ENCODE data around the gene CHCHD6. TPM values are rescaled to one million over a fixed set of nuclear protein-coding genes. Genes with fewer than 3 reads are reported as not detected.

The CHCHD6 gene
- polyA plus RNA-seq, 2 donors, result 7.0 to 11.9 TPM

DNA sequence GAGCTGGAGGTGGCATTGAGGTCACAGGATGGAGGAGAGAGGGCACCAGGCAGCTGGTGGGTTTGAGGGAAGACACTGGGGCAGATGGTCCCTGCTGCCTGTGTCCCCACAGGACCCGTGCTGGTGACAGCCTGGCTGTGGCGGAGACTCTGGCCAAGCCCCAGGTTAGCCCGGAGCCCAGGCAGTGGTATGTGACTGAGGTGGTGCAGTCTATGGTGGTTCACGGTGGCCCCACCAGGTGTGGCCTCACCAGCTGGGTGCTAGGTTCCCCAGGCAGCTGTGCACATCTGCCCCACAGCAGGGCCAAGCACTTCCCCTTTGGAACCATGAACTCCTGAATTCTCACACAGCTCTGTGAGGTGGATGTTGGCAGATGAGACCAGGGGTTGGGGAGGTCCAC lies 294.3 kb downstream of the CHCHD6 start:
- no peaks in the 10 kb centered on the region for H3K9me3 ChIP-seq (ENCODE audit: control insufficient read depth in 2 of 2, insufficient read depth in 1 of 2, low read depth in 1 of 2, low read length in 1 of 2)
- peaks cover 22 to 49% of the 10 kb centered on the region in 2 donors for H3K4me1 ChIP-seq (ENCODE audit: control insufficient read depth in 2 of 2, insufficient read depth in 2 of 2, low read length in 1 of 2)
- H3K27ac ChIP-seq (ENCODE audit: low read depth in 2 of 2, low read length in 1 of 2), result no peak overlapping the region
- H3K4me3 ChIP-seq (ENCODE audit: low read depth in 1 of 2, low read length in 2 of 2), result no peak overlapping the region
- peaks cover 0 to 3% of the 10 kb centered on the region in 2 donors for H3K36me3 ChIP-seq (ENCODE audit: control insufficient read depth in 2 of 2, insufficient read depth in 2 of 2, low read length in 1 of 2)
- no peaks in the 10 kb centered on the region for H3K27me3 ChIP-seq (ENCODE audit: control insufficient read depth in 1 of 2, insufficient read depth in 2 of 2, low read length in 2 of 2)
- WGBS, 2 donors, result 74 to 78% methylated on average over 4 of the region's 4 CpGs

DNA sequence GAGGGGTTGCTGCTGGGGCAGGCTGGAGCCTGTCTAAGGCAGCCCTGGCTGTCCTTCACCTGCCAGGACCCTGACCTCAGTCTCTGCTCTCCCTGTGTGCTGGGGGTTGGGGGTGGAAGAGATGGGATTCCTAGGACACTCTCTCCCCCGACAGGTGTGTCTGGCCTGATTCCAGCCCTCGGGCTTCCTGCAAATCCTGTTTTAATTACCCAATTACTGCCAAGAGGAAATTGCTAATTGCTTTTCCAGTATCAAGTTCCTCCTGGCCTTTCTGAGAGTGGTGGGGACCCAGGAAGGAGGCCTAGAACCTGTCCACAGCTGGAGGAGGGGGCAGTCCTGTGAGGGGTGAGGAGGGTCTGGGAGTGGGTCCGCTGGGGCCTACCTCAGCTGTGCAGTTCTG lies 294.7 kb downstream of the CHCHD6 start:
- peaks cover 0 to 3% of the 10 kb centered on the region in 2 donors for H3K36me3 ChIP-seq (ENCODE audit: control insufficient read depth in 2 of 2, insufficient read depth in 2 of 2, low read length in 1 of 2)
- whole genome bisulfite sequencing, 2 donors, result 45 to 55% methylated on average over 3 of the region's 3 CpGs
- H3K4me3 ChIP-seq (ENCODE audit: low read depth in 1 of 2, low read length in 2 of 2), result no peak overlapping the region
- H3K4me1 ChIP-seq (ENCODE audit: control insufficient read depth in 2 of 2, insufficient read depth in 2 of 2, low read length in 1 of 2), result peaks cover 22 to 48% of the 10 kb centered on the region in 2 donors
- no peak overlapping the region for H3K27ac ChIP-seq (ENCODE audit: low read depth in 2 of 2, low read length in 1 of 2)
- no peaks in the 10 kb centered on the region for H3K9me3 ChIP-seq (ENCODE audit: control insufficient read depth in 2 of 2, insufficient read depth in 1 of 2, low read depth in 1 of 2, low read length in 1 of 2)
- no peaks in the 10 kb centered on the region for H3K27me3 ChIP-seq (ENCODE audit: control insufficient read depth in 1 of 2, insufficient read depth in 2 of 2, low read length in 2 of 2)

DNA sequence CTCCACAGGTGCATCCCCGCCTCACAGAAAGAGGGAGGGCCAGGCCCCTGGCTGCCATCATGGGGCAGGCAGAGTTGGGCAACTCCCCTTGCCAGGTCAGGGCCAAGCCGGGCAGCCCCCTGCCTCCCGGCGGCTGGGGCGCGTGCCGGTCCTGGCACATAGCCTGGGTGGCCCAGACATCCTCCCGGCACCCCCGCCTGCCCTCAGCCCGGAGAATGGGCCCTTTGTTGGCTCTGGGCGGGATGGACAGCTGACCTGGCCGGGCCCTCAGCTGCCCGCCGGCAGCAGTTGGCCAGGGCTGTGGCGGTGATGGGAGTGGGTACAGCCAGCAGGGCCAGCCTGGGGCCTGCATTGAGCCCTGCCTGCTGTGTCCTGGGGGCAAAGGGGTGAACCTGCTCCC lies 295.3 kb downstream of the CHCHD6 start:
- Histone ChIP-seq H3K27me3 (ENCODE audit: control insufficient read depth in 1 of 2, insufficient read depth in 2 of 2, low read length in 2 of 2) (no peaks in the 10 kb centered on the region), H3K4me3 (ENCODE audit: low read depth in 1 of 2, low read length in 2 of 2) (no peak overlapping the region), H3K36me3 (ENCODE audit: control insufficient read depth in 2 of 2, insufficient read depth in 2 of 2, low read length in 1 of 2) (peaks cover 0 to 3% of the 10 kb centered on the region in 2 donors), H3K4me1 (ENCODE audit: control insufficient read depth in 2 of 2, insufficient read depth in 2 of 2, low read length in 1 of 2) (peaks cover 18 to 42% of the 10 kb centered on the region in 2 donors), H3K9me3 (ENCODE audit: control insufficient read depth in 2 of 2, insufficient read depth in 1 of 2, low read depth in 1 of 2, low read length in 1 of 2) (no peaks in the 10 kb centered on the region), H3K27ac (ENCODE audit: low read depth in 2 of 2, low read length in 1 of 2) (no peak overlapping the region)
- WGBS, 2 donors, result 77 to 78% methylated on average over 14 to 15 of the region's 15 CpGs

DNA sequence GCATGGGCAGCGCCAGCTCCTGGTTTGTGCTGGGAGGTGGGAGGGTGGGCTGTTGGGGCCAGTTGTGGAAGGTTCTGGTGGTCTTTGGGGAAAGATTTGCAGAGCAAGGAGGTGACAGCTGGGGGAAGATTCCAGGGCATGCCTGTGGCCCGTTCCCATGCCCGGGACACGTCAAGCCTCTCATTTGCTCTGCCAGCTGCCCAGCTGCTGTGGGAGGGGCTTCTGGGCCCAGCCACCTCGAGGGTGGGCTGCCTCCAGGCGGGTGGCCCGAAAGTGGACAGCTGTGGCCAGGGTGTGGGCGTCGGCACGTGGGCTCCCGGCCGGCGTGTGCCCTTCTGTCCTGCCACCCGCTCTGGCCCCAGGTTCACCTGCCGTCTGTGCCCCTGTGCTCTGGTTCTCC lies 296.1 kb downstream of the CHCHD6 start:
- 78 to 92% methylated on average over 13 to 15 of the region's 15 CpGs for WGBS, 2 donors
- no peak overlapping the region for H3K4me3 ChIP-seq (ENCODE audit: low read depth in 1 of 2, low read length in 2 of 2)
- H3K27me3 ChIP-seq (ENCODE audit: control insufficient read depth in 1 of 2, insufficient read depth in 2 of 2, low read length in 2 of 2), result no peaks in the 10 kb centered on the region
- no peaks in the 10 kb centered on the region for H3K9me3 ChIP-seq (ENCODE audit: control insufficient read depth in 2 of 2, insufficient read depth in 1 of 2, low read depth in 1 of 2, low read length in 1 of 2)
- H3K36me3 ChIP-seq (ENCODE audit: control insufficient read depth in 2 of 2, insufficient read depth in 2 of 2, low read length in 1 of 2), result peaks cover 0 to 3% of the 10 kb centered on the region in 2 donors
- H3K27ac ChIP-seq (ENCODE audit: low read depth in 2 of 2, low read length in 1 of 2), result no peak overlapping the region
- H3K4me1 ChIP-seq (ENCODE audit: control insufficient read depth in 2 of 2, insufficient read depth in 2 of 2, low read length in 1 of 2), result peaks cover 11 to 36% of the 10 kb centered on the region in 2 donors

DNA sequence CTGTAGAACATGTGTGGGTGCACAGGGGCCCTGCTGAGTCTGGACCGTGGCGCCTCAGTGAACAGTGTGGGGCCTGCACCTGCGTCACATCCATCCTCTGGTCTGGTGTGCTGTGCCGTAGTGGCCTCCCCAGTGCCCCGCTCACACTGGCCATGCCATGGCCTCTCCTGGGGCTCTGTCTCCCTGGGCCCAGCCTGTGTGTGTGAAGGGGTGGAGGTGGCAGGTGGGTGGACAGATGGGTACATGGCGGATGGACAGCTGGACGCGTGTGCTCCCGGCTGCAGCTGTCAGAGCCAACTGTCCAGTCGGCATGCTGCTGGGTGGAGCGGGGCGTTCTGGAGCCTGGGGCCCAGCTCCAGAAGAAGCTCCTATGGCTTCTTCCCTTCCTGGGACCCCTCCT lies 296.7 kb downstream of the CHCHD6 start:
- Histone ChIP-seq H3K4me1 (ENCODE audit: control insufficient read depth in 2 of 2, insufficient read depth in 2 of 2, low read length in 1 of 2) (peaks cover 10 to 33% of the 10 kb centered on the region in 2 donors), H3K27me3 (ENCODE audit: control insufficient read depth in 1 of 2, insufficient read depth in 2 of 2, low read length in 2 of 2) (no peaks in the 10 kb centered on the region), H3K4me3 (ENCODE audit: low read depth in 1 of 2, low read length in 2 of 2) (no peak overlapping the region), H3K9me3 (ENCODE audit: control insufficient read depth in 2 of 2, insufficient read depth in 1 of 2, low read depth in 1 of 2, low read length in 1 of 2) (no peaks in the 10 kb centered on the region), H3K36me3 (ENCODE audit: control insufficient read depth in 2 of 2, insufficient read depth in 2 of 2, low read length in 1 of 2) (peaks cover 0 to 3% of the 10 kb centered on the region in 2 donors), H3K27ac (ENCODE audit: low read depth in 2 of 2, low read length in 1 of 2) (no peak overlapping the region)
- 88 to 94% methylated on average over 12 of the region's 12 CpGs for WGBS, 2 donors

DNA sequence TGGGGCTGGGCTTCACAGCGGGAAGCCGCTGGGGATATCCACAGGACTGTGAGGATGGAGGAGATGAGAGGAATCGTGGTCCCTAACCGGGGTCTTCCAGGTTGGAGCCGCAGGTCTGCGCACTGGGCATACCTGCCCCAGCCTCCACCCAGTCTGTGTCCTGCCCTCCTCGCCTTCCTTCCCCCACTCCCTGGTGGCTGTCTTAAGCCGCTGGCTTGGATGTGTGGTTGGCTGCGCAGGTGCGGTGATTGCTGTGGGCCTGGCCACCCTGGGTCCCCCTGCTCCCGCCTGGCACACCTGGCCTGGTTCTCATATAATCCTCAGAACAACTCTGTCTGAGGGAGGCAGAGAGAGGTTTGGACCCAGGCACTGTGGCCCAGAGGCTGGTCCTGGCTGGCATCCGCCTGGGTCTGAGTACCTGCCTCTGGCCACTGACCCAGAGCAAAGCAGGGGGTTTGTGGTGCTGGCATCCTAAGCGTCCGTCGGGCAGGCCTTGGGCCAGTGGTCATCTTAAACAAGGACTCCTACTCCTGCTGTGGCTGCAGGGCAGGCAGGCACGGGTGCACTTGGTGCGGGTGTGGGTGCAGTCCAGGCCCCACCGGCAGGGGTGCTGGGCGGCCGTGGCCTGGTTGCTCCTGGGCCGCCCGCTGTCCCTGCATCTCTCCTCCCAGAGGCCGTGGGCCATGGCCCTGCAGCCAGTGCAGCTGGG lies 297.6 kb downstream of the CHCHD6 start:
- Histone ChIP-seq H3K36me3 (ENCODE audit: control insufficient read depth in 2 of 2, insufficient read depth in 2 of 2, low read length in 1 of 2) (peaks cover 0 to 11% of the 10 kb centered on the region in 2 donors), H3K4me1 (ENCODE audit: control insufficient read depth in 2 of 2, insufficient read depth in 2 of 2, low read length in 1 of 2) (peaks cover 10 to 30% of the 10 kb centered on the region in 2 donors), H3K27me3 (ENCODE audit: control insufficient read depth in 1 of 2, insufficient read depth in 2 of 2, low read length in 2 of 2) (no peaks in the 10 kb centered on the region), H3K9me3 (ENCODE audit: control insufficient read depth in 2 of 2, insufficient read depth in 1 of 2, low read depth in 1 of 2, low read length in 1 of 2) (no peaks in the 10 kb centered on the region), H3K27ac (ENCODE audit: low read depth in 2 of 2, low read length in 1 of 2) (no peak overlapping the region), H3K4me3 (ENCODE audit: low read depth in 1 of 2, low read length in 2 of 2) (no peak overlapping the region)
- 70 to 74% methylated on average over 18 to 23 of the region's 23 CpGs for WGBS, 2 donors

DNA sequence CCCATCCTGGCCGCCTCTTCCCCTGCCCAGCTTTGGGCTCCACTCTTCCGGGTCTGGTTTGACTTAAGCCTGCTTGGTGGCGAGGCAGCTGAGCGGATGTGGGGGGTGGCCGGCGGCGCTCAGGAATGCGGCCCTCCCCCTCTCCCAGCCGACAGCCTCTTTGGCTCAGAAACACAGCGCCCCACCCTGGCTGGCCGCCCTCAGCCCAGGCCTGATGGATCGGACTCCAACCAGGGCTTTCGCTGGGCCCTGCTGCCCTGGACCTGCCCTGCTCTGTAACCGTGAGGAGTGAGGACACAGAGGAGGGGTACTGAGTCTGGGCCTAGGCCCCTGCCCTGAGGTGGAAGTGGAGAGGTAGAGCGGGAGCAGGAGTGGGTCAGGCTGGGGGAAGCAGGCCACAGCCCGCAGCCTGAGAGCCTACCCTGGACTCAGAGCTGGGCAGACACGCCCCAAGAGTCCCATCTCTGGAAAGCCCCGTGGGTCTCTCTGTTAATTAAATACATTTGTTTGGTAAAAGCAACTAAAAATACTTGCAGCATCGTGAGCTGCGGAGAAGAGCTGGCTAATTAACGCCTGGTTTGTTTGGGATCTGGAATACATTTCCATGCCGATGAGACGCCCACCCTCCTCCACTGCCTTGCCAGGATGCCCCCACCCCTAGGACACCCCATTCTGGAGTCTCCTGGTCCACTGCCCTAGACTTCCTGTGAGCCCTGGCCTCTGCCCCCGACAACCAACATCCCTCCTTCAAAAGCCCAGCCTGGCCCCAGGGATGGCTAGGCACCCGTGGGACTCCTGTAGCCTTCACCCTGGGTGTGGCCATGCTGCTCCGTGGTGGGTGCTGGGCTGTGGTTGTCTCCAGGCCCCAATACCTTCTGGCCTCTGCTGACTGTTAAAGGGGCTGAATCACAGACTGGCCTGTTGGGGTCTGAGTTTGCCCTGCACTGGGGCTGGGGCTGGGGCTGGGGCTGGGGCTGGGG lies 298.4 kb downstream of the CHCHD6 start:
- no peaks in the 10 kb centered on the region for H3K9me3 ChIP-seq (ENCODE audit: control insufficient read depth in 2 of 2, insufficient read depth in 1 of 2, low read depth in 1 of 2, low read length in 1 of 2)
- H3K4me1 ChIP-seq (ENCODE audit: control insufficient read depth in 2 of 2, insufficient read depth in 2 of 2, low read length in 1 of 2), result peaks cover 10 to 30% of the 10 kb centered on the region in 2 donors
- H3K4me3 ChIP-seq (ENCODE audit: low read depth in 1 of 2, low read length in 2 of 2), result no peak overlapping the region
- 36 to 50% methylated on average over 26 of the region's 26 CpGs for WGBS, 2 donors
- peaks cover 0 to 10% of the 10 kb centered on the region in 2 donors for H3K36me3 ChIP-seq (ENCODE audit: control insufficient read depth in 2 of 2, insufficient read depth in 2 of 2, low read length in 1 of 2)
- no peaks in the 10 kb centered on the region for H3K27me3 ChIP-seq (ENCODE audit: control insufficient read depth in 1 of 2, insufficient read depth in 2 of 2, low read length in 2 of 2)
- H3K27ac ChIP-seq (ENCODE audit: low read depth in 2 of 2, low read length in 1 of 2), result peak overlapping the region; percentile 22 to 74

DNA sequence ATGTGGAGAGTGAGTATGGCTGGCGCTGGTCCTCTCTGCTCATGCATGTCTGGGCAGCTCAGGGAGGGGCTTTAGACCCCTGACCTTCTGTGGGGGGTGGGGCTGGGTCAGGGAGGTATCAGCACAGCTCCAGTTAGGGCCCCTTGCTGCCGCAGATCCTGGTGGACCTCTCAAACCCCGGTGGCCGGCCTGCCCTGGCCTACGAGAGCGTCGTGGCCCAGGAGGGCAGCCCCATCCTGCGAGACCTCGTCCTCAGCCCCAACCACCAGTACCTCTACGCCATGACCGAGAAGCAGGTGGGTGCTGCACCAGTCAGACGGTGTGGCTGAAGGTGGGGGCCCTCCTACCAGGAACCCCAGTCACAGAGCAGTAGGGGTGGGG lies 299.1 kb downstream of the CHCHD6 start:
- H3K36me3 ChIP-seq (ENCODE audit: control insufficient read depth in 2 of 2, insufficient read depth in 2 of 2, low read length in 1 of 2), result peaks cover 0 to 15% of the 10 kb centered on the region in 2 donors
- H3K27ac ChIP-seq (ENCODE audit: low read depth in 2 of 2, low read length in 1 of 2), result no peak overlapping the region
- WGBS, 2 donors, result 94 to 96% methylated on average over 12 of the region's 12 CpGs
- peaks cover 10 to 28% of the 10 kb centered on the region in 2 donors for H3K4me1 ChIP-seq (ENCODE audit: control insufficient read depth in 2 of 2, insufficient read depth in 2 of 2, low read length in 1 of 2)
- H3K9me3 ChIP-seq (ENCODE audit: control insufficient read depth in 2 of 2, insufficient read depth in 1 of 2, low read depth in 1 of 2, low read length in 1 of 2), result no peaks in the 10 kb centered on the region
- no peak overlapping the region for H3K4me3 ChIP-seq (ENCODE audit: low read depth in 1 of 2, low read length in 2 of 2)
- no peaks in the 10 kb centered on the region for H3K27me3 ChIP-seq (ENCODE audit: control insufficient read depth in 1 of 2, insufficient read depth in 2 of 2, low read length in 2 of 2)

DNA sequence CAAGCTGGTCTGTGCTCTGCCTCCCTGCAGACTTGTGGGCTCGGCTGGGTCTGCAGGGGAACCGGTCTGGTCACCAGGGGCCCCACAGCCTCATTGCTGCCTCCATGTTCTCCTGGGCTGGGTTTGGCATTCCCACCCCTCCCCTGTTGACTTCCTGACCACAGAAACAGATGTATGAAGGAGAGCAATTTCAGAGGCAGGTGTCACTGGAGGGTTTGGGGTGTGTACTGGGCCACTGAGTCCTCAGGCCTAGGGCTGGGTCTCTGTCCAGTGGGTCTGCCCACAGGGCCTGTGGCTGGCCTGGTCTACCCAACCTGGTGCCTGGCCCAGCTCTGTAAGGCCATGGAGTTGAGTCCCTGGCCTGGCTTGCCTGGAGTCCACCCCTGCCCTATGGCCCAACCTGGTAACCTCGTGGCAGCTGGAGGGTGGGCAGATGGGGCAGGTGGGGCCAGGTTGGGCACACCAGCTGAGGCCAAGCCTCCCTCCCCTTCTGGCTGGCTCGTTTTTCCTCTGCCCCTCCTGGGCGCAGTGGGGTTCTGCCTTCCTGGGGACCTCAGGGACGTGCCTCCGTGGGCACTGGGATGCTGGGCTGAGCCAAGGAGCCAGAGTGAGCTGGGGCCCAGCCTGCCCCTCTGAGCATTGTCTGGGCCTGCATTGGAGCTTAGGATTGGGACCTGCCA lies 299.7 kb downstream of the CHCHD6 start:
- Histone ChIP-seq H3K4me3 (ENCODE audit: low read depth in 1 of 2, low read length in 2 of 2) (no peak overlapping the region), H3K36me3 (ENCODE audit: control insufficient read depth in 2 of 2, insufficient read depth in 2 of 2, low read length in 1 of 2) (peaks cover 0 to 20% of the 10 kb centered on the region in 2 donors), H3K9me3 (ENCODE audit: control insufficient read depth in 2 of 2, insufficient read depth in 1 of 2, low read depth in 1 of 2, low read length in 1 of 2) (no peaks in the 10 kb centered on the region), H3K27me3 (ENCODE audit: control insufficient read depth in 1 of 2, insufficient read depth in 2 of 2, low read length in 2 of 2) (no peaks in the 10 kb centered on the region), H3K4me1 (ENCODE audit: control insufficient read depth in 2 of 2, insufficient read depth in 2 of 2, low read length in 1 of 2) (peaks cover 8 to 22% of the 10 kb centered on the region in 2 donors), H3K27ac (ENCODE audit: low read depth in 2 of 2, low read length in 1 of 2) (no peak overlapping the region)
- 68 to 82% methylated on average over 7 of the region's 7 CpGs for WGBS, 2 donors
